Measurements from ENCODE around the gene OXSM.

Gene OXSM

DNA sequence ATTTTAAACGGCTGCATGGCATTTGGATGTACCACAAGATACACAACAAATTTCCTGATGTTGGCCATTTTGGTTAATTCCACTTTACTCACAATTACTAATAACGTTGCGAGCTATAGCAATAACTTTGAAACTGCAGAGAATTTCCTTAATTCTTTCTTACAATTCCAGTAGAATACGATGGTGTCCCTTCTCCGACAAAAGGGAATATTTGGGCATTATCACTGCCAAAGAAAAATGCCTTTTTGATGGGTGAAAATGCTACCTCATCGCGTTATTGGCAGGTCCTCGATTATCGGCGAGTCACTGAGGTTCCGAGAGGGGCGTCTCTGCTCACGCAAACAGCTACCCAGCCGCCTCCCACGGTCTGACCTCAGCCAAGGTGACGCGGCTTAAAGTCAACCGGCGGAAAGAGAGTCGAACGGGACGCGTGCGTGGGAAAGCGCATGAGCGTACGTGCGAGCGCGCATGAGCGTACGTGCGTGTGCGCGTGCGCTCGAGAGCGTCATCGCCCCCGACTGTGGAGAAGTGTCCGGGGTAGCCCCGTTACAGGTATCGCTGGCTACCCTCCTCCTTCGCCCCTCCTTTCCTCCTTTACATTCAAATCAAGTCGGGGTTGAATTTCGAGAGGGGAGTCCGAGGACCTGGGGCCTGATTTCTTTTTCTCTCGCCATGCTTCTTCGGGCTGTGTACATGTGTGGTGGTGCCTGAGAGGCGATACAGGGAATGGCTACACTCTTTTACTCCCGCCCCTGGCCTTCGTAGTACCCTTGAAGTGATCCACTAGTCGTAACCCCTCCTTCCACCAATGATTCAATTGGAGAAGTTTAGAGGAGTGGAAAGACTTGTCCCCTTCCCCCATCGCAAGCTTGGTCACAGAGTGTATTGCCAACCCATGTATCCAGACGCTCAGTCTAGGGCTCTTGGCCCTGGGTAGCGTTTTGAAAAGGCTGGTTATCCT lies at the start of gene OXSM:
TSS of gene OXSM (plus strand) at position 495 of the 961 bp plus-strand sequence. CDS start 931 bp downstream, outside the sequence.
- TF ChIP-seq ZFP3 (CRISPR knock-in tag; IDR thresholded peaks at IDR 0.05) (peak; percentile 57; the same call in 1 of the 2 replicates), TSHZ2 (CRISPR knock-in tag; IDR thresholded peaks at IDR 0.05) (peak; percentile 54; the same call in 1 of the 2 replicates), SNAI2 (CRISPR knock-in tag; IDR thresholded peaks at IDR 0.05) (no peak)

GRCh38 chr3:25744470-25744869 lies 45.4 kb upstream of the OXSM start:
- TF ChIP-seq ZFP3 (CRISPR knock-in tag; IDR thresholded peaks at IDR 0.05): no peak
- TF ChIP-seq PPARA (CRISPR knock-in tag; IDR thresholded peaks at IDR 0.05; ENCODE audit: borderline replicate concordance): no peak
- no peak for TF ChIP-seq BACH2 (CRISPR knock-in tag; IDR thresholded peaks at IDR 0.05; ENCODE audit: borderline replicate concordance)
- no peak for TF ChIP-seq OSR1 (CRISPR knock-in tag; IDR thresholded peaks at IDR 0.05)
- TF ChIP-seq ISL1 (CRISPR knock-in tag; IDR thresholded peaks at IDR 0.05): no peak
- no peak for TF ChIP-seq TCF4 (CRISPR knock-in tag; IDR thresholded peaks at IDR 0.05; ENCODE audit: borderline replicate concordance)
- TF ChIP-seq ZNF565 (CRISPR knock-in tag; conservative IDR thresholded peaks at IDR 0.05; ENCODE audit: low read depth): no peak
- TF ChIP-seq, protein P1, sequence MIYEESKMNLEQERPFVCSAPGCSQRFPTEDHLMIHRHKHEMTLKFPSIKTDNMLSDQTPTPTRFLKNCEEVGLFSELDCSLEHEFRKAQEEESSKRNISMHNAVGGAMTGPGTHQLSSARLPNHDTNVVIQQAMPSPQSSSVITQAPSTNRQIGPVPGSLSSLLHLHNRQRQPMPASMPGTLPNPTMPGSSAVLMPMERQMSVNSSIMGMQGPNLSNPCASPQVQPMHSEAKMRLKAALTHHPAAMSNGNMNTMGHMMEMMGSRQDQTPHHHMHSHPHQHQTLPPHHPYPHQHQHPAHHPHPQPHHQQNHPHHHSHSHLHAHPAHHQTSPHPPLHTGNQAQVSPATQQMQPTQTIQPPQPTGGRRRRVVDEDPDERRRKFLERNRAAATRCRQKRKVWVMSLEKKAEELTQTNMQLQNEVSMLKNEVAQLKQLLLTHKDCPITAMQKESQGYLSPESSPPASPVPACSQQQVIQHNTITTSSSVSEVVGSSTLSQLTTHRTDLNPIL (CRISPR knock-in tag; IDR thresholded peaks at IDR 0.05; ENCODE audit: low read depth): no peak
- no peak for TF ChIP-seq CSDC2 (CRISPR knock-in tag; IDR thresholded peaks at IDR 0.05)
- no peak for TF ChIP-seq ZFP30 (CRISPR knock-in tag; IDR thresholded peaks at IDR 0.05)
- TF ChIP-seq ESRRG (CRISPR knock-in tag; IDR thresholded peaks at IDR 0.05): no peak
- no peak for TF ChIP-seq POU6F1 (CRISPR knock-in tag; IDR thresholded peaks at IDR 0.05; ENCODE audit: borderline replicate concordance, low read depth)
- no peak for TF ChIP-seq RARB (CRISPR knock-in tag; IDR thresholded peaks at IDR 0.05)
- no peak for TF ChIP-seq TSHZ2 (CRISPR knock-in tag; IDR thresholded peaks at IDR 0.05)
- TF ChIP-seq CSRNP3 (CRISPR knock-in tag; IDR thresholded peaks at IDR 0.05): no peak
- no peak for ATAC-seq

More for the DNA sequence above, at the start of gene OXSM:
- ATAC-seq: peak; percentile 97

DNA sequence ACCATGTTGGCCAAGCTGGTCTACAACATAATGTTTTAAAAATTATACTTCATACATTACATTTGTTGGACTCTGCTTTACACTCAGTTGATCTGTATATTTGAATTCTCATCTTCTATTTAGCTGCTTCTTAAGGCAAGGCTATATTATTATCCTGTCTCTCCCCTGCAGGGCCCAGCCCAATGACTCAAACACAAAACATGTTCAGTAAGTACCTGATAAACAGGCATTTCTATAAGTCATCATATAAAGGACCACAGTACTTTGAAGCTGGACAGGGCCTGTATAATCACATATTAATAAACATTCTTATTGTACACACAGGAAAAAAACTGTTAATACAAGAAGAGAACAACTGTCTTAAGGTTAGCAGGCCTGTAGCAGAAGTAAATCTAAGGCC lies 42.9 kb upstream of the OXSM start:
- ATAC-seq: no peak
- TF ChIP-seq TCF4 (CRISPR knock-in tag; IDR thresholded peaks at IDR 0.05; ENCODE audit: borderline replicate concordance) (no peak), TOX (CRISPR knock-in tag; IDR thresholded peaks at IDR 0.05; ENCODE audit: borderline replicate concordance) (no peak), ZNF8 (CRISPR knock-in tag; IDR thresholded peaks at IDR 0.05) (no peak), ESRRG (CRISPR knock-in tag; IDR thresholded peaks at IDR 0.05) (no peak), ZFP30 (CRISPR knock-in tag; IDR thresholded peaks at IDR 0.05) (no peak), ZC3H10 (CRISPR knock-in tag; IDR thresholded peaks at IDR 0.05) (no peak), RARB (CRISPR knock-in tag; IDR thresholded peaks at IDR 0.05) (no peak), PPARA (CRISPR knock-in tag; IDR thresholded peaks at IDR 0.05; ENCODE audit: borderline replicate concordance) (no peak), PATZ1 (CRISPR knock-in tag; IDR thresholded peaks at IDR 0.05; ENCODE audit: borderline replicate concordance) (no peak), ARNTL (CRISPR knock-in tag; IDR thresholded peaks at IDR 0.05; ENCODE audit: borderline replicate concordance, low read depth) (no peak)
- TF ChIP-seq, protein P1 (CRISPR knock-in tag; IDR thresholded peaks at IDR 0.05; ENCODE audit: low read depth): no peak

Data from SK-N-SH treated with all-trans-retinoic acid at 6 μM for 48 hours (cell line).